Non-pigmented ciliary epithelial cell (primary cell): ENCODE measurements around the gene SLC22A5.
"Not testable (repeated sequence)": the region's sequence is repeated elsewhere in the genome, so short reads cannot be mapped to it uniquely, and the experiment has no call there.

Experiments used
- DNase-seq: peaks from one replicate; pipeline ENCODE4 v3.0.0-alpha.2; 2010; ENCODE audit warnings: low read depth

The SLC22A5 gene

DNA sequence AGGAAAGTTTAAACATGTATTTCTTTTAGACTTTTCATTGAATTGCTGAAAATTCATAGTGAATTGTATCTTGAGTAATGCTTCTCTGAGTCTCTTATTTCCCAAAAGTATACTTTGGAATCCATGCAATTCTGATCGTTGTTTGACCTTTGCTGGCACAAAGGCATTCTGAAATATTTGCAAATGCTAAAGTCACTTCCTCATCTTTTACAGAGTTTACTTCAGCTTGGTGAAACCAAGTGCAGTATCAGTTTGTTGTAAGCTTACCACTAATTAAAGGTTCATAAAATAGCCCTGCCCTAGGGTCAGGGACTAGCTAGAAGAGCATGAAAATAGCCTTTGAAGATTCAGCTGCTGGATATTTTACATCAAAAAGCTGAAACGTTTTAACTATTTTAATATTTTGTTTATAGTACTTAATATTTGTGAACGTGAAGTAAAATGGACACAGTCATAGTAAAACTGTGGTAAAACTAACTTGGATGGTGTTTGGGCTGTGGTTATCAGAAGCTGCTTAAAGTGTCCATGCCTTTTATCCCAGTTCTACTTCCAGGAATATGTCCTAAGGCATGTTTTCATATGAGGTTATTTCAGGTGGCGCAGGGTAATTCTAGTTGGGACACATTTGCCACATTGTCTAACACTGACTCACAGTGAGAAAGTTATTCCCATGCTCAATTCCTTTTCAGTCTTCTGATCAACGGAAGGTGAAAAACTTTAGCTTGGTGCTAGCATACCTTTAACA is 45.3 kb downstream of the SLC22A5 start:
- no peak for DNase-seq

GRCh38 chr5:132415516-132415915 is 46.0 kb downstream of the SLC22A5 start:
- DNase-seq = not testable (repeated sequence)

DNA sequence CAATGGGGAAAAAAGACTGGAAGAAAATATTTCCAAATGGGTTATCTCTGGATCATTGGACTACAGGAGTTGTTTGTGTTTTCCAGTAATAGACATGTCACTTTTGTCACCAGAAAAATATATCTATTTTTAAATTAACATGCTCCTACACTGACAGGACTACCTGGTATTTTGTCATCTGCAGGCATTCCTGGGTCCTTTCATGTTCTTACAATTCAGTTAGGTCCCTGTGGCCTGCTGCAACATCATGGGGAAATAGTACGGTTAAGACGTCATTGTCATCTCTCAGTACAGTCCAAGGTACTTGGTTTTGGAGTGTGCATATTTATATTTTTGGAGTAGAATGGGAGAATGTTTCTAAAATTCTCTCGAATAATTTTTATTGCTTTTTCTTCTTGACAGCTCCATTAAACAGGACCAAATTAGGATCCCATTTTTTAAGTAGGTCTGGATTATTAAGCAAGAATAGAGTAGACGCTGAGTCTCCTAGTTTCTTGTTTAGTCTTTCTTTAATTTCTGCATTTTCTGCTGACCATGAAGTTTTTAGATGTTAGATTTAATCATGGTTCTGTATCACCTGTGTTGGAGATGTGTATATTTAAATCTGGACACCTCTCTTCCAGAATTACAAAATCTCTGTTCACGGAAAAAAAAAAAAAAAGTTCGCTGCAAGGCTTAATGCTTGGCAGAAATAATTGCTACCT is 46.9 kb downstream of the SLC22A5 start:
- no peak for DNase-seq

DNA sequence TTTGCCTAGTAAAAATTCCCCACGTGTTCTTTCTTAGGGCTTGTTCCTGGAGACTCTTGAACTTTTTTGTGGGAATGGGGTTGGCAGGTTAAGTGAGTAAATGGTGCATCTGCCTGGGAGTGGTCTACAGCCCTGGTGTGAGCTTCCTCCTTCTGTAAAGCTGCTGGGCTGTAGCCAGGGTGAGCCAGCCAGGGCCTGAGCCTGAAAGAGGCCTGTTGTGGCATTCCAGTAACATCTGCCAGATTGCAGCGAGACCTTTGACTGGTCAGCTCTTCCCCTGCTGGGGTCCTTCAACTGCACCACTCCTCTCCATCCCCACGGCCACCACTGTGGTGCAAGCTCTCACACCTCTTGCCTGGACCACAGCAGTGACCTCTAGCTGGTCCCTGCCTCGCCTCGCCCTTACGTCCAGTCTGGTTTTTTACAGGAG is 47.5 kb downstream of the SLC22A5 start:
- DNase-seq = no peak

- no peak for DNase-seq
These were observed 48.0 kb downstream of the SLC22A5 start for GRCh38 chr5:132417461-132417860.

- no peak for DNase-seq
These were observed 48.5 kb downstream of the SLC22A5 start for GRCh38 chr5:132417889-132418485.

- DNase-seq = no peak
These were observed 49.4 kb downstream of the SLC22A5 start for GRCh38 chr5:132418881-132419280.

GRCh38 chr5:132419502-132420468 is 50.3 kb downstream of the SLC22A5 start:
- DNase-seq = no peak

- no peak for DNase-seq
These were observed 51.3 kb downstream of the SLC22A5 start for GRCh38 chr5:132420706-132421272.

DNA sequence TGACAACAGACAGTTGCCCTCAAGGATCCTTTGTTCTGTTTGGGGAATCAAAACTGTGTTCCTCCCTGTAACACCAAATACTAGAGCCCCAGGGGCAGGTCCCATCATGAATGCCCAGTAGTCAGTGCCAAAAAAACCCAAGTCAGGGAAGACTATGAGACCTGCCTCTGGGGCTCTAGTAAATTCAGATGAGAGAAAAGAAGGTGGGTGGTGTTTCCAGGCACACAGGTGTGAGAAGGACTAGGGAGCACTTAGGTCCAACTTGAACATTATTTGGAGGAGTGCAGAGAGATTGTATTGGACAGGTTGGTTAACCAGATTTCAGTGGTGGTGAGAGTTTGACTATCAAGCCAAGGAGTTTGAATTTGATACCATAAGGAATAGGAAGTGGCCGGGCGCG is 52.0 kb downstream of the SLC22A5 start:
- no peak for DNase-seq

GRCh38 chr5:132422720-132423437 is 53.4 kb downstream of the SLC22A5 start:
- no peak for DNase-seq

DNA sequence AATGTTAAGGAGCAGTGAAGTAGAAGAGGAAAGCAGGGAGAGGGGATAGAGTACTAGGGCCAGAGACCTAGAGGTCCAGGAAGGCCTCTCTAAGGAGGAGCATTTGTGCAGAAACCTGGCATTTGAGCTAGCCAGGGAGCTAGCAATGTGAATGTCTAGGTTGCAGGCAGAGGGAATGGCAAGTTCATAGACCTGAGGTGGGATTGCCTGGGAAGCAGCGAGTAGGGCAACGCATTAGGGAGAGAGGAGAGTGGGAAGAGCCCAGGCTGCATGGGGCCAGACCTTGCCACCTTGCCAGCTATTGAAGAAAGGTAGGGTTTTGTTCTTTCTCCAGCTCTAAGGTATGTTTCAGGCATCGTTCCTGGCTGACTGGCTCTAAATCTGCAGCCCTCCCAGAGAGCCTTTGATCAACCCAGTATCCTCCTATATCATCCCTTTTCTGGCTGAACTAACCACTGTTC is 54.0 kb downstream of the SLC22A5 start:
- no peak for DNase-seq

- no peak for DNase-seq
These were observed 54.8 kb downstream of the SLC22A5 start for GRCh38 chr5:132424167-132424880.

GRCh38 chr5:132425009-132425937 is 55.8 kb downstream of the SLC22A5 start:
- peak; percentile 86 for DNase-seq

- no peak for DNase-seq
These were observed 56.5 kb downstream of the SLC22A5 start for GRCh38 chr5:132425975-132426524.

DNA sequence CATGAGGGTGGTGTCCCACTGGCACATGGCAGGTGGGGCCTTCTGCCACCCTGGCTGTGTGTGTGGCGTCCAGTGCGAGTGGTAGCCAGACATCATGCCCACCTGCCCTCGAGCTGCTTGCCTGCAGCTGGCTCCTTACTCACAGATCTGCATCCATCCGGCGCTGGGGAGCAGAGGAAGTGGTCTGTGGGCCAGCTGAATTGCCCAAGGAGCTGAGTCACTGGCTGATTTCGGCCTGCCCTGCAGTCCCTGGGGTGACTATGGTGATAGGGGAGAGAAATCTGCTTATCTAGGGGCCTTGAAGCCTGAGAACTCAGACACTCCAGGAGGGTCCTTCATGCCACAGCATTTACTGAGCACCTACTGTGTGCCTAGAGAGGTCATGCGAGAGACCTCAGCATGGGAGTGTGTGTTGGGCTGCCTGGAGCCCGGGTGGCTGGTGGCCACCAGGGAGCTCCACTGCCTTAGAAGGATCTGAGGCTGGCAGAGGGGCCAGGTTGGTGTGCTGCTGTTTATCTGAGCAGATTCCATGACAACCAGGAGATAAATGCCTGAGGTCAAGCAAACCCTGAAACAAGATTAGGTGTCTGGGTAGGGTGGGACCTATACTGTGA is 57.1 kb downstream of the SLC22A5 start:
- DNase-seq = peak; percentile 83

GRCh38 chr5:132427281-132428146 is 58.0 kb downstream of the SLC22A5 start:
- no peak for DNase-seq
